Mesenchymal stem cell (in vitro differentiated cells and primary cell): ENCODE results near the gene SERPINA12.

Experiments used
- DNase-seq: peaks from one replicate; pipeline ENCODE4 v3.0.0-alpha.2; 2013
- H2AFZ ChIP-seq: one replicate; pipeline ENCODE4 v1.6.1; 2013; ENCODE audit warnings: low read depth, mild to moderate bottlenecking, control low read depth, inconsistent platforms, low read length, moderate library complexity
- H2AK5ac ChIP-seq: 2 replicates; pipeline ENCODE4 v1.6.1; 2013; ENCODE audit warnings: low read length, moderate library complexity, mild to moderate bottlenecking, inconsistent platforms; ENCODE audit not compliant: severe bottlenecking
- H2BK120ac ChIP-seq: one replicate; pipeline ENCODE4 v1.6.1; 2013; ENCODE audit warnings: low read depth, mild to moderate bottlenecking, inconsistent platforms, low read length, moderate library complexity
- H2BK12ac ChIP-seq, 2 experiments: one replicate each; pipeline ENCODE4 v1.6.1; 2013; ENCODE audit warnings: inconsistent platforms in 2 of 2, low read length in 2 of 2, mild to moderate bottlenecking in 2 of 2, moderate library complexity in 2 of 2, control low read depth in 1 of 2
- H2BK15ac ChIP-seq: one replicate; pipeline ENCODE4 v1.6.1; 2013; ENCODE audit warnings: mild to moderate bottlenecking, low read depth, inconsistent platforms; ENCODE audit not compliant: poor library complexity, severe bottlenecking
- H2BK5ac ChIP-seq: 2 replicates; pipeline ENCODE4 v1.6.1; 2013; ENCODE audit warnings: low read depth, mild to moderate bottlenecking, low read length, control low read depth, inconsistent platforms; ENCODE audit not compliant: poor library complexity, severe bottlenecking
- H3K14ac ChIP-seq, 2 experiments: one replicate each; pipeline ENCODE4 v1.6.1; 2013; ENCODE audit warnings: inconsistent platforms in 2 of 2, low read length in 2 of 2, control low read depth in 1 of 2, mild to moderate bottlenecking in 1 of 2, moderate library complexity in 1 of 2
- H3K18ac ChIP-seq, 2 experiments: one replicate each; pipeline ENCODE4 v1.6.1; 2013; ENCODE audit warnings: inconsistent platforms in 2 of 2, low read length in 2 of 2, control low read depth in 1 of 2, low read depth in 1 of 2, mild to moderate bottlenecking in 1 of 2
- H3K23ac ChIP-seq, 2 experiments: one replicate each; pipeline ENCODE4 v1.6.1; 2013; ENCODE audit warnings: inconsistent platforms in 2 of 2, low read length in 2 of 2, mild to moderate bottlenecking in 2 of 2, moderate library complexity in 2 of 2, control low read depth in 1 of 2
- H3K27ac ChIP-seq: 2 replicates; pipeline ENCODE4 v1.5.1; 2013; ENCODE audit warnings: mild to moderate bottlenecking, moderate library complexity, low read length, control low read depth, inconsistent platforms; ENCODE audit not compliant: poor library complexity, severe bottlenecking
- H3K27me3 ChIP-seq, 2 experiments: 2 replicates each; pipeline versions ENCODE4 v1.6.1 to v1.7.0; 2013; ENCODE audit warnings: low read length in 2 of 2, mild to moderate bottlenecking in 2 of 2, moderate library complexity in 2 of 2, control low read depth in 1 of 2, inconsistent platforms in 1 of 2; ENCODE audit not compliant: control insufficient read depth in 1 of 2, insufficient read depth in 1 of 2
- H3K36me3 ChIP-seq, 2 experiments: 2 replicates each; pipeline versions ENCODE4 v1.6.1 to v1.7.0; 2013; ENCODE audit warnings: low read length in 2 of 2, control low read depth in 1 of 2, inconsistent platforms in 1 of 2, low read depth in 1 of 2, mild to moderate bottlenecking in 1 of 2; ENCODE audit not compliant: insufficient read depth in 2 of 2, control insufficient read depth in 1 of 2
- H3K4ac ChIP-seq, 2 experiments: one replicate each; pipeline ENCODE4 v1.6.1; 2013; ENCODE audit warnings: inconsistent platforms in 2 of 2, low read length in 2 of 2, mild to moderate bottlenecking in 2 of 2, moderate library complexity in 2 of 2, control low read depth in 1 of 2, low read depth in 1 of 2
- H3K4me1 ChIP-seq: 2 replicates; pipeline ENCODE4 v1.6.1; 2013; ENCODE audit warnings: low read depth, low read length, control low read depth; ENCODE audit not compliant: control insufficient read depth, insufficient read depth
- H3K4me2 ChIP-seq: 2 replicates; pipeline ENCODE4 v1.6.1; 2013; ENCODE audit warnings: low read length, mild to moderate bottlenecking, inconsistent platforms; ENCODE audit not compliant: poor library complexity, severe bottlenecking
- H3K4me3 ChIP-seq, 2 experiments: 2 replicates each; pipeline versions ENCODE4 v1.5.1 to v1.7.0; 2013; ENCODE audit warnings: low read length in 2 of 2, mild to moderate bottlenecking in 2 of 2, control low read depth in 1 of 2, low read depth in 1 of 2; ENCODE audit not compliant: insufficient read depth in 1 of 2
- H3K79me1 ChIP-seq: replicated peaks from 2 replicates; pipeline ENCODE4 v1.6.1; 2013; ENCODE audit warnings: mild to moderate bottlenecking, control low read depth, low read length, inconsistent platforms; ENCODE audit not compliant: poor library complexity, severe bottlenecking
- H3K9ac ChIP-seq: 2 replicates; pipeline ENCODE4 v1.7.0; 2013; ENCODE audit warnings: mild to moderate bottlenecking, low read length, moderate library complexity
- H3K9me3 ChIP-seq: 2 replicates; pipeline ENCODE4 v1.7.0; 2013; ENCODE audit warnings: mild to moderate bottlenecking, low read length; ENCODE audit not compliant: control insufficient read depth
- H4K8ac ChIP-seq: one replicate; pipeline ENCODE4 v1.6.1; 2013; ENCODE audit warnings: inconsistent platforms, mild to moderate bottlenecking, low read length, moderate library complexity
- H4K91ac ChIP-seq: one replicate; pipeline ENCODE4 v1.6.1; 2013; ENCODE audit warnings: mild to moderate bottlenecking, low read length, inconsistent platforms
- WGBS: methylation state at CpG from one replicate; pipeline ENCODE4 v1.1.7; 2013; ENCODE audit warnings: mixed read lengths; 5-methylcytosine and 5-hydroxymethylcytosine counted together

SERPINA12 gene

GRCh38 chr14:94540031-94540794 lies 30.9 kb upstream of the SERPINA12 start:
- no peaks in the 10 kb centered on the region for H3K4me1 ChIP-seq
- no peak overlapping the region for H3K18ac ChIP-seq
- H3K23ac ChIP-seq, result no peak overlapping the region
- no peak overlapping the region for H2BK12ac ChIP-seq
- H3K4ac ChIP-seq, result no peak overlapping the region
- no peaks in the 10 kb centered on the region for H3K79me1 ChIP-seq
- DNase-seq, result no peak
- WGBS, result 35% methylated on average over 13 of the region's 13 CpGs
- no peaks in the 10 kb centered on the region for H3K9me3 ChIP-seq
- H3K27me3 ChIP-seq, result peaks cover 8 to 35% of the 10 kb centered on the region in 2 experiments
- no peak overlapping the region for H3K9ac ChIP-seq
- no peak overlapping the region for H2AFZ ChIP-seq
- H3K4me3 ChIP-seq, result no peak overlapping the region
- no peak overlapping the region for H3K4me2 ChIP-seq
- H4K8ac ChIP-seq, result no peak overlapping the region
- no peak overlapping the region for H3K14ac ChIP-seq
- H3K36me3 ChIP-seq, result no peaks in the 10 kb centered on the region
- H2BK120ac ChIP-seq, result no peak overlapping the region
- H3K27ac ChIP-seq, result no peak overlapping the region
- H2BK15ac ChIP-seq, result no peak overlapping the region
- H4K91ac ChIP-seq, result no peak overlapping the region
- H2AK5ac ChIP-seq, result no peak overlapping the region
- no peak overlapping the region for H2BK5ac ChIP-seq

GRCh38 chr14:94539181-94539580 lies 29.9 kb upstream of the SERPINA12 start:
- Histone ChIP-seq H3K4ac (no peak overlapping the region), H2BK120ac (no peak overlapping the region), H4K91ac (no peak overlapping the region), H2BK5ac (no peak overlapping the region), H3K18ac (no peak overlapping the region), H2BK12ac (no peak overlapping the region), H3K27me3 (peaks cover 8 to 38% of the 10 kb centered on the region in 2 experiments), H3K36me3 (no peaks in the 10 kb centered on the region), H2AK5ac (no peak overlapping the region), H3K14ac (no peak overlapping the region), H3K79me1 (no peaks in the 10 kb centered on the region), H3K4me2 (no peak overlapping the region), H2AFZ (no peak overlapping the region), H3K9ac (no peak overlapping the region), H2BK15ac (no peak overlapping the region), H3K27ac (no peak overlapping the region), H4K8ac (no peak overlapping the region), H3K9me3 (no peaks in the 10 kb centered on the region), H3K23ac (no peak overlapping the region), H3K4me3 (no peak overlapping the region), H3K4me1 (no peaks in the 10 kb centered on the region)
- DNase-seq, result no peak
- 57% methylated on average over 3 of the region's 7 CpGs for WGBS

DNA sequence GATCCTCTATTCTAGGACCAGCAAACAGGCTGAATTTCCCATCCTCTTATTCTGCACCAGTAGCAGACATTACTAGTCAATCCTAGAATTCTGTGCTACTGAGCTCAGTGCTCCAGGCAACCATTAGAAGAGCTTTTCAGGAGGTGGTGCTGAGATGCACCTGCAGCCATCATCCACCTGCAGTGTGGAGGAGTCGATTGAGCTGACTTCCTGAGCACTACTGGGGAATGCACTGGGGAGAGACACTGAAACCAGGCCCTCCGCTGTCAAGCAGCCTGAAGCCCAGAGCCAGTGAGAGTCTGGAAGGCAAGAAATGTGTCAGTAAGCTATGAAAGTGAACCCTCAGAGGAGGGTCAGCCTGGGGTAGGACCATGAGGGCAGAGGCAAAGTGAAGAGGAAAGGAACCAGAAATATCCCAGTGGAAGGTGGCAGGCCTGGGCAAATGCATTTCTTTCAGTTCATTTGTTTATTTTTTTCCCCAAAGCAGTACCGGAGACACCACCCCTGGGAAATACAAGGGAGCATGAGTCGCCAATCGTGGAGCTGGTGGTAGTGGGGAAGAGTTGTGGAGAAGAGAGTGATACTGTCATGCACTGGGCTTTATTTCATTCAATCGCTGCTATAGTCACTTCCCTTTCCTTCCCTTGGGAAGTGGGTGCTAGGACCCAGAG lies 28.9 kb upstream of the SERPINA12 start:
- H3K4me3 ChIP-seq, result no peak overlapping the region
- no peaks in the 10 kb centered on the region for H3K9me3 ChIP-seq
- no peak overlapping the region for H2BK12ac ChIP-seq
- H2AFZ ChIP-seq, result no peak overlapping the region
- H3K27me3 ChIP-seq, result peaks cover 8 to 47% of the 10 kb centered on the region in 2 experiments
- H3K23ac ChIP-seq, result no peak overlapping the region
- DNase-seq, result no peak
- H4K91ac ChIP-seq, result no peak overlapping the region
- H3K4ac ChIP-seq, result no peak overlapping the region
- 79% methylated on average over 5 of the region's 6 CpGs for WGBS
- no peak overlapping the region for H2BK120ac ChIP-seq
- no peaks in the 10 kb centered on the region for H3K36me3 ChIP-seq
- no peak overlapping the region for H4K8ac ChIP-seq
- no peak overlapping the region for H3K4me2 ChIP-seq
- H3K14ac ChIP-seq, result no peak overlapping the region
- no peak overlapping the region for H2BK15ac ChIP-seq
- no peaks in the 10 kb centered on the region for H3K4me1 ChIP-seq
- H2AK5ac ChIP-seq, result no peak overlapping the region
- no peak overlapping the region for H3K18ac ChIP-seq
- no peaks in the 10 kb centered on the region for H3K79me1 ChIP-seq
- H3K27ac ChIP-seq, result no peak overlapping the region
- no peak overlapping the region for H3K9ac ChIP-seq
- H2BK5ac ChIP-seq, result no peak overlapping the region

DNA sequence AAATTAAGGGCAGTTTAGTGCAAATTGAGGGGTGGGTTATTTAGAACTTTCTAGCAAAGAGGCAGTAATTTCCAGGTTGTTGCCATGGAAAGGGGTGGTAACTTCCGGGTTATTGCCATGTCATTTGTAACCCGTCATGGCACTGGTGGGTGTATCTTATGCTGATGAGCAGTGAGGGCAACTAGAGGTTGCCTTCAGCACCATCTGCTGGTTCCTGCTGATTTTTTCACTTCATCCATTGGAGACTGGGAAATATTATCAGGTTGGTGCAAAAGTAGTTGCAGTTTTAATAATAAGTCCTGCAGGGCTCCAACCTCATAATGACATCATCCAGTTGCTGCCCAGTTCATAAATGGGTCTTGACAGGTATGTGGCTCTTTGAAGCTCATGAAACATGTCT lies 27.6 kb upstream of the SERPINA12 start:
- Histone ChIP-seq H3K79me1 (no peaks in the 10 kb centered on the region), H3K4ac (no peak overlapping the region), H3K23ac (no peak overlapping the region), H3K18ac (no peak overlapping the region), H3K9ac (no peak overlapping the region), H3K9me3 (no peaks in the 10 kb centered on the region), H2AFZ (no peak overlapping the region), H2AK5ac (no peak overlapping the region), H3K36me3 (no peaks in the 10 kb centered on the region), H4K8ac (no peak overlapping the region), H3K4me2 (no peak overlapping the region), H2BK5ac (no peak overlapping the region), H3K4me1 (no peaks in the 10 kb centered on the region), H3K27me3 (peaks cover 8 to 47% of the 10 kb centered on the region in 2 experiments), H3K4me3 (no peak overlapping the region), H3K27ac (no peak overlapping the region), H2BK120ac (no peak overlapping the region), H4K91ac (no peak overlapping the region), H2BK12ac (no peak overlapping the region), H3K14ac (no peak overlapping the region), H2BK15ac (no peak overlapping the region)
- WGBS, result 52% methylated on average over 2 of the region's 2 CpGs
- no peak for DNase-seq
